HG02852 (cell line): ENCODE results near the gene BMPR1A.
A peak's percentile ranks its signal among the peaks of the same experiment; 100 is the strongest.
"Not testable (repeated sequence)": the region's sequence is repeated elsewhere in the genome, so short reads cannot be mapped to it uniquely, and the experiment has no call there.

Experiments used
- ATAC-seq: cut with Tn5 transposase; IDR thresholded peaks from one replicate; pipeline ENCODE4 v1.9.1; 2021; ENCODE audit warnings: mild to moderate bottlenecking, moderate library complexity; ENCODE audit not compliant: unreplicated experiment

BMPR1A gene

DNA sequence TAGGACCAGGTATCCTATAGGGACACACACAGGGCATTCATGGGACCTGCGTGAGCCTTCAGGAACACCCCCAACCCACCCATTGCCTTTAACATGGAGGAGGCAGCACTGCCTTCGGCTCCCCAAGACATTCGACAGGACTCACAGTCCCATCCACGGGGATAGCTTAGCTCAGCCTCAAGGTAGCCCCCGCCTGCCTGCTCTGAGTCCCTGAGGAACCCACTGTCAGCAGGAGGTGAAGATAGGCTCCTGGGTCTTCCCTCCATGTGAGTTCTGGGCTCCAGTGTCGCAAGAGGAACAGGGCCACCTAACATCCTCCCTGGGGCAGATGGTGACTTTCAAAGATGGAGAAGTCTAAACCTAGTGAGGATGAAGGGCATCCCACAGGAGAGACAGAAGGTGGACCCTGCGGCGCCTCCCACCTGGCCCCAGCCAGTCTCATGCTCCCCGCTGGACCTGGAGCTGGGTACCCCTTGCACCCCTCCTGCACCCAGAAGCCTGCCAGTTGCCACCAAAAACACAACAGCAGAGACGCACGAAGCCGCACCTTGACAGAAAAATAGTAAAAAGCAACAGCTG, 207.0 kb downstream of the BMPR1A start:
- no peak for ATAC-seq

DNA sequence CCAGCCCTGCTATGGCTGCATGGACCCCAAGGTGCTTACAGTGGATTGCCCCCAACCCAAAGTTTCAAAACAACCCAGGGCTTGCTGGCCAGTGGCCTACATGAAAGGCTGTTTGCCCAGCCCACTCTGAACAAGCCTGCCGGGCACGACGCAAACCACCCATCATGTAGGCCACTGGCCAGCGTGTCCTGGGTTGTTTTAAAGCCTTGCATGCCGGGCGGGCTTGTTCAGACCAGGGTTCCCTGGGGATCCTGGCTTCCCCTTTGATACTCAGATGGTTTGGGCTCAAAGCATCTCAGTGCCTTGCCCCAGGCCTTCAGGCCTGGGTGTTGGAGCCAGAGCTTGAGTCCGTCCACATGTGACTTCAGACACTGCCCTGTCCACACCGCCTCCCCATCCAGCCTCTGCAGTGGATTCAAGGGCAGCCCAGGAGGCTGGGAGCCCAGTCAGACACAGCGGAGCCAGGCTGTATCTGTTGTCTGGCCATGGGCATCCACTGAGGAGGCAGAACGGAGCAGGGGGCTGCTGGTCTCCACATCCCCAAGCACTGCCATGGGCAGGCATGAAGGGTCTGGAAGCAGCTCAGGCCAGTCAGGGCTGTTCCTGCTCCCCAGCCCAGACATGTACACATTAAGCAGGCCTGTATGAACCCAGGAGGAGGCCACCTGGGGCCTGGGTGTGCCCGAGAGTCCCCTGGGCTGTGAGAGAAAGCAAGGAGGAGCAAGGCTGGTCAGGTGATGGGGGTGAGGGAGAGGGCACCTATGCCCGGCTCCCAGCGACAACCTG, 207.8 kb downstream of the BMPR1A start:
- no peak for ATAC-seq

DNA sequence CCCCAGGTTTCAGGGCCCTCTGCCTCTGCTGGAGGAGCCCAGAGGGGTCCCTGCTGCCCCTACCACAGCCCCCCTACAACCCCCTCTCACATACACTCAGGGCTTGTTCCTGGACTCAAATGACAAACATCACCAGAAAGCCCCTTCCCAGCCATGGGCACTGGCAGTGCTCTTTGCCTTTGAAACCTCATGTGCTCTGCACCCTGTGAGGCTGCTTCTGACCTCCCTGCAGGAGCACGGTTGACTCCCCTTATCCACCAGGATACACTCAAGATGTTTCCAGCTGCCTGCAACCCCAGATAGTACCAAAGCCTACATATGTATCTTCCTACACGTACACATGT, 208.4 kb downstream of the BMPR1A start:
- no peak for ATAC-seq

DNA sequence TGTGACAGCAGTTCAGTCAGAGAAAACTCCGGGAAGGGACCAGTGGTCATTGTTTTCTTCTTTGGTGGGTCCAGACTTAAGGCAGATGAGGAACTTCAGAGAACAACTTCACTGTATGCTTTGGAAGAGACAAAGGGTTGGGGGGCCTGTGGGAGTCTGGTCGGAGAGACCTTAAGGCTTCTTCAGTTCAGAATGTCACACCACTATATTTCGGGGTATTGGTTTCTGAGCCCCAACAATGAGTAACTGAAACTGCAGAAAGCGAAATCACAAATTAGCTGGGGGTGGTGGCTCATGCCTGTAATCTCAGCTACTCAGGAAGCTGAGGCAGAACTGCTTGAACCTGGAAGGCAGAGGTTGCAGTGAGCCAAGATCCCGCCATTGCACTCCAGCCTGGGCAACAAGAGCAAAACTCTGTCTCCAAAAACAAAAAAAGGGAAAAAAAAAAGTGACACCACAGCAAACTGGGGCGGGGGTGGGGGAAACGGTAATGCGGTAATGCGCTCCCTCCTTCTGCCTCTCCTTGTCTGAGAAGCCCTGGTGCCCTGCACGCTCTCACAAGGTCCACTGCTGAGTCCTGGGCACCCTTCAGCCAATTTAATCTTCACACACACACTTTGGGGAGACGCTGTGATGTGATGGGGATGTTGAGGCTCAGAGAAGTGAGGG, 209.7 kb downstream of the BMPR1A start:
- ATAC-seq, result no peak

DNA sequence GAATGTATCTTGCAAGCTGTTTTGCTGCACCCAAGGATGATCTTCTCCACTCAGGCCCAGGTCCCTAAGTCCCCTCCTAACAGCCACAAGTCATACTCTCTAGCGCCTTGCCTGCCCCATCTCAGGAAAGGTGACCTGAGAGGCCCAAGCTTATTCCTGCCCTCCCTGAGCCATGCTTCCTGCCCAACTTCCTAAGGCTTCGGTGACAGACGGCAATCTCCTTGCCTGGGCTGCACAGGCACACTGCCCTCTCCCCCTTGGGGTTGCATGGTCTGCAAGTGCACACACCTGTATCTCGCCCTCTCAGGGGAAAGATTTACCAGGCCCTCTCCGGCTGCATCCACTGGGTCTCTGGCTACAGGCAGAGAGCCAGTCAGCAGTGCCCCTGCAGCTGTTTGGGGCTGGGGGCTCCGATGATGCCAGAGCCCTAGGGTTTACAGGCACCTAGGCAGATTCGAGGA, 211.1 kb downstream of the BMPR1A start:
- no peak for ATAC-seq

DNA sequence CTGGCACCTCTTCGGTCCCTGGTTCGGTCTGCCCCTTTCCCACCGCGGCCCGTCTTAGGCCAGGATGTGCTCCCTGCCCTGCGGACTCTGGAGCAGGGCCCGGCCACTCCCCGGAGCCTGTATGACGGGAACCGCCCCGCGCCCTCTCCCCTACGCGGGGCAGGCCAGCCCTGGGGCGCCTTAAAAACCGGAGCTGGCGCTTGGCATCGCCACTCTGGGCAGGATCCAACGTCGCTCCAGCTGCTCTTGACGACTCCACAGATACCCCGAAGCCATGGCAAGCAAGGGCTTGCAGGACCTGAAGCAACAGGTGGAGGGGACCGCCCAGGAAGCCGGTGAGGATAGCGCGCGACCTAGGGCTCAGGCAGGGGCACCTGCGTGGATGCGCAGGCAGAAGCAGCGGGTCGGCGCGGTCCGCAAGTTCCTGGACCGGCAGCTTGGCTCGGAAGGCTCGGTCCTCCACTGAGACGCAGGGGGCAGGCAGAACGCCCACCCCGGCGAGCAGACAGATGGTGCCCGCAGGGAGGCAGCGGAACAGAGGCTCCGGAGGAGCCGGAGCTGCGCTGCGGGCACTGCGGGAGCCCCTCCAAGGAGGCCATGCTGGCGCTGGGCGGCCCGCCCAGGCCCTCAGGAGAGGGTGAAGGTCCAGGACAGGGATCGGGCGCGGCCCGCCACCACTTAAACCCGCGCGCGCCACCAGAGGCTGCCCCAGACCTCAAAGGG, 212.0 kb downstream of the BMPR1A start, which contains the start of gene ADIRF:
TSS of gene ADIRF (plus strand) at position 212 of the 723 bp plus-strand sequence. CDS start at position 275, 63 bp downstream.
- no peak for ATAC-seq

DNA sequence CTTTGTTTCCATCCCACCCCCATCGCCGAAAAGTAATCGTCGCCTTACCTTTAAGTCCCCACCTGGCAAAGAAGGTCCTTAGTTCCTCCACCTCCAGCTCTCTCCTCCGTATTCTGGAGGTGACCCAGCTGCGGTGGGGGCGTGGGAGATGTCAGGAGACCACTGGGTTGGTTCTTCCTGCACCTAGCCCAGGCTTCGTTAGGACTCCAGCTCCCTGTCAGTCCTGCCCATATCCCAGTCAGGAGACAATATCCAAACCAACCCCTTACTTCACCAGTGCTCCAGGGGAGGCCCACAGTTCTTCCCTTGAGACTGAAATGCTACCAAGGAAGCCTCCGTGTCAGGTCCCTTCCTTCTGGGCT, 212.6 kb downstream of the BMPR1A start:
- no peak for ATAC-seq

DNA sequence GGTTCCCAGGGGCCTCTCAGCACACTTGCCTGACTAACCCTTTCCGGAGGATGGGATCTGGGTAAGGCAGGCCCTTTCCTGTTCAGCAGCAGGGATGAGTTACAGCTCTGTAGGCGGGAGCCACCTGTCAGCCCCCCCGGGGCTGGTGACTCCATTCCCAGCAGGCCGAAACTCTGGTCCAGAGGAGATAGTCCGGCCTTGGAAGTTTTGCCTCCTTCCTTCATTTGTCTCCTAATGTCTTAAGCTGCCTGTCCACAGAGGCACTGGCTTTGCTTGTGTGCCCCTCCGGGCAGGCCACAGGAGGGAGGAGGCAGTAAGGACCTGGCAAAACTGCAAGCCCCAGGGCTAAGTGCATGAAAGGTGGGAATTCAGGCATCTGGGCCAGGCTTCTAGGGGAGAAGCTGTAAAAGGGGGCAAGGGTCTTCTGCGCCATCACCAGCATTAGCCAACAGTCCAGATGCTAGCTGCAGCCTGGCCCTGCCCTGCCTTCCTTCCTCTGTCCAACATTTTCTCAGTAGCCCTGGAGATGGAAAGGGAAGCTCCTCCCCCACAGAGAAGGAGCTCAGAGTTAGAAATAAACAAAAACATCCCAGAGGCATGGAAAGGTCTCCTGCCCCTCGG, 213.1 kb downstream of the BMPR1A start:
- ATAC-seq, result no peak

DNA sequence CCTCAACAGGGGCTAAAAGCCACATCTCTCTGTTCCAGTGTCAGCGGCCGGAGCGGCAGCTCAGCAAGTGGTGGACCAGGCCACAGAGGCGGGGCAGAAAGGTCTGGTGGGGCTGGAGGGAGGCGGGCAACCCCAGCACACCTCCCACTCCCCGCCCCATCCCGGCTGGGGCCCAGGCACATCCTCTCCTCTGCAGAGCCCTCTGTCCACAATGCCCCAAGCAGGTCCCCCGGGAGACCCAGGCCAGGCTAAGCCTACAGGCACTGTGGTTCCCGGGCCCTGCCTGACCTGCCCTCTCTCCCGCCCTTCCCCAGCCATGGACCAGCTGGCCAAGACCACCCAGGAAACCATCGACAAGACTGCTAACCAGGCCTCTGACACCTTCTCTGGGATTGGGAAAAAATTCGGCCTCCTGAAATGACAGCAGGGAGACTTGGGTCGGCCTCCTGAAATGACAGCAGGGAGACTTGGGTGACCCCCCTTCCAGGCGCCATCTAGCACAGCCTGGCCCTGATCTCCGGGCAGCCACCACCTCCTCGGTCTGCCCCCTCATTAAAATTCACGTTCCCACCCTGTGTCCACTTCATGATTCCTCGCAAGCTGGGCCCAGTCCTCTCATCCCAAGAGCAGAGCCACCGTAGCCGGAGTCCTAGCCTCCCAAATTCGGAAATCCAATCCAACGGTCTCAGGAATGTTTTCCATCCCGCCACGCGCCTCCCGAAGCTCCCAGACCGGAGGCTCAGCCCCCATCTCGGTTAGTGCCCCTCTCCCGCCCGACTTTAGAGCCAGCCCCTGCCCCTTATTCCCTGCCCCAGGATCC, 214.0 kb downstream of the BMPR1A start:
- ATAC-seq, result no peak

DNA sequence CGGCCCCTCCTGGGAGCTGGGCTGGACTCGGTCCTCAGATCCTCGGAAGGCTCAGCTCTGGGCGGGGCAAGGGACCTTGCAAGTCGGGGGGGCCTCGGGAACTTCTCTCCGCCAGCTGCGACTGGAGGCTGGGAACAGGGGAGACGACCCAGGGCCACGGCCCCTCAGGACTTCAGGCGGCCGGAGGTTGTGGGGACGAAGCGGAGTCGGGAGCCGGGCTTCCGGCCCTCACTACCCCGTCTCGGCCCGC, 214.5 kb downstream of the BMPR1A start:
- ATAC-seq, result no peak

DNA sequence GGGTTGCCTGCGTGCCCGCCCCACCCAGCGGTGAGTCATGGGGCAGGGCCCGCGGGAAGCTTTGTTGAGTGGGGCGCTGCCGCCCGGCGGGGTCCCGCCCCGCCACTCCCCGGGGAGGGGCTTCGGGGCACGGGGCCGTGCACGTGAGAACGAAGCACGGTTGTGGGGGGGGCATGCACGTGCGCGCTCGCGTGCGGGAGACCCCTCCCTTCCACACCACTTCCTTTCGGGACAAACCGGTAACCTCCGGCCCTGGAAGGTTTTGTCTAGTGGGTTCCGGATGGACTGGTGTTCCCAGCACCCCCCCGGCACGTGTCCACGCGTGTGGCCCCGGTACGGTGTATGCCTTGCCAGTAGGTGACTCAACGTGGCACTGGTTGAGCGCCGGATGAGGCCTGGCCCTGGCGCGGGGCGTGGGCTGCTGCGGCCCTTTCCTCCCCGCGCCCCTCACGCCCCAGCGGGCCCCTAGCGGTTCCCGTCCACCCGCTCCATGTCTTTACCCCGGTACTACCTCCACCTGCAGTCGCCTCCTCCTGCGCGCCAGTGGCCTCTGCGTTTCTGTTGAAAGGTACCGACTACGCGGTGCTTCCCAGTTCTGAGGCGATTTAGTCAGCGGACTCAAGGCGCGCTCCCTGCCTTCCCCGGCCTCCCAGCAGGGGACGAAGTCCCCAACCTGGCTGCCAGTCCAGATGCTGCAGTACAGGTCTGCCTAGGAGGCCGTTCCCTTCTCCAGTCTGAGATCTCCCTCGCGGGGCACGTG, 215.0 kb downstream of the BMPR1A start:
- peak; percentile 74 for ATAC-seq

DNA sequence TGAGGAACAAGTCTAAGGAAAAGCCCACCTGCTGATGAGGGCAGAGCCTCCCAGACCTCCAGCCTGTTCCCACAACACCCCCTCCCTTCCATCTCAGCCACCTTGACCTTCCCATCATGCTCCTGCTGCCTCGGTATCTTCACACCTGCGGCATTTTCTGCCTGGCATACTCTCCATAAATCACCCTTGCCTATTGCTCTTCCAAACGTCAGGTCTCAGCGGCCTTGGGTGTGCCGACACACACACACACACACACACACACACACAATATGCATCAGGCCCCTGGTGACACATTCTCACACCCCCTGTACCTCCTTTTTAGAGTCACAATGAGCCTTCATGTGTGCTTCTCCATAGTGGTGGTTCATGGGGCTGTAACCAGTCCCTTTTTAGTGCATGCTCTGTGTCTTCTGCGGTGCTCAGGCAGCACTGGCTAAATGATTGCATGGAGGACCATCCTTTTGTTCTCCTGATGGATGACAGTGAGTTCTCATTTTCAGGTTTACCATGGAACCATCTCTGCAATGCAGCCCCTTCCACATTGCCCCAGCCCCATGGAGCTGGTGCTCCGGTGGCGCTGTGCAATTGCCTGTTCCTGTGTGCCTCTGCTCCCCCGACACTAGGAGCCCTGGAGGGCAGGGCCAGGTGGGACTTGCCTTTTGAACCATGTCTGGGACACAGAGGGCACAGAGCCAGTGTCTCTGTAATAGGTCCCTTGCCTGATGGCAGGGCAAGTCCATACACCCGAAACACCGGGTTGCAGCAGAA, 216.4 kb downstream of the BMPR1A start:
- no peak for ATAC-seq

DNA sequence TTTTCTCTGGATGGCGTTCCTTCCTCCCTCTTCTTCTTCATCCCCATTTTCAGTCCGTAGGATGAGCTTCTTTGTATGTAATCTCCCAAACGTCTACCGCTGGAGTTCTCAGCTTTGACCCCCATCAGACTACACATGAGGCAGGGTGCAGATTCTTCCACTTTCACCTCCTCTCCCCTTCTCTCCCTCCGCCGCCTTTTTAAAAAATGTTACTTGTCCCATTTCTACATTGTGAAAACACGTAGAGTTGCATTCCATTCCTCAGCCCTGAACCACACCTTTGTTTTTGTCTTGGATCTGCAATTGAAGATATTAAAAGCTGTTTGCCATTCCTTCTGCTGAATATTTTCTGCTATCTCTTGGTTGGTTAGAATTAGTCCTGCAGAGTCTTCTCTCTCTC, 218.1 kb downstream of the BMPR1A start:
- ATAC-seq, result no peak

DNA sequence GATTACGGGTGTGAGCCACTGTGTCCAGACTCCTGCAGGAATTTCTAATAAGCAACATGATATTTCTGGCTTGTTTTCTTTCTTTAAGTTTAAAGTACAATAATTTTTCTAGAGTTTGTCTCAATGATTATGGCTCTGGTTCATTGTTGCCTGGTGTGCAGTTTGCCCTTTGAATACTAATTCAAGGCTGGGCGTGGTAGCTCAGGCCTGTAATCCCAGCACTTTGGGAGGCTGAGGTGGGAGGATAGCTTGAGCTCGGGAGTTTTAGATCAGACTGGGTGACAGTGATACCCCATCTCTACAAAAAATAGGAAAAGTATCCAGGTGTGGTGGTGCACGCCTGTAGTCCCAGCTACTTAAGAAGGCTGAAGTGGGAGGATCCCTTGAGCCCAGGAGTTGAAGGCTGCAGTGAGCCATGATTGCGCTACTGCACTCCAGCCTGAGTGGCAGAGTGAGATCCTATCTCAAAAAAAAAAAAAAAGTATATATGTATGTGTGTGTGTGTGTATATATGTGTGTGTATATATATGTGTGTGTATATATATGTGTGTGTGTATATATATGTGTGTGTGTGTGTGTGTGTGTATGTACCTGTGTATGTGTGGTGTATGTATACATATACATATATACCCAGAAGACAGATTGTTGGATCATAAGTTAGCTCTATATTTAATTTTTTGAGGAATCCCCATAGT, 220.1 kb downstream of the BMPR1A start:
- no peak for ATAC-seq

DNA sequence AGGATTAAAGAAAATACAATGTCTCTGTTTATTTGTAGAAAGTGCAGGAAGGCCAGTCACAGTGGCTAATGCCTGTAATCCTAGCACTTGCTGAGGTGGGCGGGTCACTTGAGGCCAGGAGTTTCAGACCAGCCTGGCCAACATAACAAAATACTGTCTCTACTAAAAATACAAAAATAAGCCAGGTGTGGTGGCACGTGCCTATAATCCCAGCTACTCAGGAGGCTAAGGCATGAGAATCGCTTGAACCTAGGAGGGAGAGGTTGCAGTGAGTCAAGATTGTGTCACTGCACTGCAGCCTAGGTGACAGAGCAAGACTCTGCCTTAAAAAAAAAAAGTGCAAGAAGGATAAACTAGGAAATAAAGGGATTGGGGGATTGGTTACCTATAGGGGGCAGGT, 222.0 kb downstream of the BMPR1A start:
- not testable (repeated sequence) for ATAC-seq

DNA sequence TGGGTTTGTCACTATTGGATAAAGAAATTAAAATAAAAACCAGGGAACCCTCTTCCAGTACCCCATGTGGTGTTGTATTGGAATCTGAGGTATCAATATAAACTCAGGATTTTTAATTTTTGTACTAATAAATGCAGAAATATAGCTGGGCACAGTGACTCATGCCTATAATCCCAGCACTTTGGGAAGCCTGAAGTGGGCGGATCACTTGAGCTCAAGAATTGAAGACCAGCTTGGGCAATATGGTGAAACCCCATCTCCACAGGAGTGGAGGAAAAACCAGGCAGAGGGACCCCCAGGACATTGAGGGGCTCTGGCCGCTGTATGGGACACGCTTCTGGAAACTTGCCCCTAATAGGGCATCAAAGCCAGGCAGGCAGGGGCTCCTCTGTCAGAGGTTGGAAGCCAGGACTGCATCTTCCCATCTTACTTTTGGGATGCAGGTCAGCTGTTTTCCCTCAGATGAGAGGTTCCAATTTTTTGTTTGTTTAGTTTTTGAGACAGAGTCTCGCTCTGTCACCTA, 222.9 kb downstream of the BMPR1A start:
- ATAC-seq, result no peak

DNA sequence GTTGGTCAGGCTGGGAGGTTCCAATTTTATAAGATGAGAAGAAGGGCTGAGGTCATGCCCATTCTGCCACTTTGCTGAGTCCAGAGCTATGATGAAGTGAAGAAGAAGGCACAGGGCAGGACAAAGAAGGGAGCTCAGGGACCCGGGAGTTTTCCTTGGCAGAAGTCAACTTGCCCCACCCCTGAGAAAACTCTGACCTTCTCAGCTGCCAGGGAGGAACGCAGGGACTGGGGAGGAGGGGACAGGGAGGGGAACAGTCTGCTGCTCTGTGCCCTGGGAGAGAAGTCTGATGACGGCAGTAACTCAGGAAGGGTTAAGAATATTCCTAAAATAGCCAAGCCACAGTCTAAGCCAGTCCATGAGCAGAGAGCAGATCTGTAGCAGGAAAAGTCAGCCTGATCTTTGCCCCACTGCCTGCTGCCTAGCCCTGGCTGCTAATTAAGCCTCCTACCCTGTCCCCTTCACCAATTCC, 223.6 kb downstream of the BMPR1A start:
- ATAC-seq, result no peak

DNA sequence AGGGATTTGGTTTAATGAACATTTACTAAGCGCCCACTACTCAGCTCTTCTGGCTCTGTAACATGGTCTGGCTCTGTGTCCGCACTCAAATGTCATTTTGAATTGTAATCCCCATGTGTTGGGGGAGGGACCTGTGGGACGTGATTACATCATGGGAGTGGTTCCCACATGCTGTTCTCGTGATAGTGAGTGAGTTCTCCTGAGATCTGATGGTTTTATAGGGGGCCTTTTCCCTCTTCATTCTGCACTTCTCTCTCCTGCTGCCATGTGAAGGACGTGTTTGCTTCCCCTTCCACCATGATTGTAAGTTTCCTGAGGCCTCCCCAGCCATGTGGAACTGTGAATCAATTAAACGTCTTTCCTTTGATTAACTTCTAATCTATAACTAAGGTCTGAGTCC, 224.6 kb downstream of the BMPR1A start:
- ATAC-seq, result not testable (repeated sequence)
